HG02678 (cell line): ENCODE measurements around the gene REC8.
"Not testable (repeated sequence)": the region's sequence is repeated elsewhere in the genome, so short reads cannot be mapped to it uniquely, and the experiment has no call there.

Source experiments
- ATAC-seq: cut with Tn5 transposase; IDR thresholded peaks from one replicate; pipeline ENCODE4 v1.9.1; 2021; ENCODE audit warnings: mild to moderate bottlenecking, moderate library complexity; ENCODE audit not compliant: unreplicated experiment

REC8 gene

GRCh38 chr14:24183014-24183481 lies 11.2 kb downstream of the REC8 start:
- no peak for ATAC-seq

- no peak for ATAC-seq
Observed at GRCh38 chr14:24184104-24184970, 12.5 kb downstream of the REC8 start.

- ATAC-seq: no peak
Observed at GRCh38 chr14:24185026-24185425, 13.1 kb downstream of the REC8 start.

GRCh38 chr14:24185741-24186140 lies 13.9 kb downstream of the REC8 start:
- no peak for ATAC-seq

- ATAC-seq: no peak
Observed at GRCh38 chr14:24186831-24187538, 15.1 kb downstream of the REC8 start.

GRCh38 chr14:24187539-24187915 lies 15.6 kb downstream of the REC8 start:
- no peak for ATAC-seq

- peak; percentile 90 for ATAC-seq
Observed at GRCh38 chr14:24188251-24189058, 16.6 kb downstream of the REC8 start, which contains the start of gene IPO4. Gene IPO4, minus strand, starts transcription at chr14:24188816. Its CDS starts 29 bp downstream, at chr14:24188787.

- no peak for ATAC-seq
Observed at GRCh38 chr14:24189059-24189375, 17.1 kb downstream of the REC8 start.

GRCh38 chr14:24189460-24189859 lies 17.6 kb downstream of the REC8 start:
- no peak for ATAC-seq

GRCh38 chr14:24190416-24190815 lies 18.5 kb downstream of the REC8 start:
- no peak for ATAC-seq

GRCh38 chr14:24192933-24193332 lies 21.1 kb downstream of the REC8 start:
- ATAC-seq: no peak

GRCh38 chr14:24194186-24194872 lies 22.4 kb downstream of the REC8 start:
- ATAC-seq: no peak

- no peak for ATAC-seq
Observed at GRCh38 chr14:24194873-24195185, 22.9 kb downstream of the REC8 start.

- ATAC-seq: peak; percentile 81
Observed at GRCh38 chr14:24195186-24196070, 23.5 kb downstream of the REC8 start, which contains the start of gene TM9SF1. Gene TM9SF1, minus strand, starts transcription at chr14:24195441. Its CDS starts 422 bp downstream, at chr14:24195019.

- ATAC-seq: peak; percentile 27
Observed at GRCh38 chr14:24196071-24197055, 24.5 kb downstream of the REC8 start.

GRCh38 chr14:24197056-24197450 lies 25.2 kb downstream of the REC8 start:
- ATAC-seq: no peak

- ATAC-seq: no peak
Observed at GRCh38 chr14:24198814-24199524, 27.1 kb downstream of the REC8 start.

- not testable (repeated sequence) for ATAC-seq
Observed at GRCh38 chr14:24202538-24202937, 30.7 kb downstream of the REC8 start.
